Stimulated activated CD4-positive, alpha-beta T cell treated with anti-CD3 and anti-CD28 coated beads, Interleukin-4, amount 100 ng/mL, for 48 hours (primary cell): ENCODE data around the gene DPY19L2.
"Not testable (repeated sequence)": the region's sequence is repeated elsewhere in the genome, so short reads cannot be mapped to it uniquely, and the experiment has no call there.

Source experiments
- DNase-seq, 2 donors: peaks; one replicate each; pipeline ENCODE4 v3.0.0-alpha.2; 2020; ENCODE audit warnings: low read depth in 2 of 2

Gene DPY19L2

DNA sequence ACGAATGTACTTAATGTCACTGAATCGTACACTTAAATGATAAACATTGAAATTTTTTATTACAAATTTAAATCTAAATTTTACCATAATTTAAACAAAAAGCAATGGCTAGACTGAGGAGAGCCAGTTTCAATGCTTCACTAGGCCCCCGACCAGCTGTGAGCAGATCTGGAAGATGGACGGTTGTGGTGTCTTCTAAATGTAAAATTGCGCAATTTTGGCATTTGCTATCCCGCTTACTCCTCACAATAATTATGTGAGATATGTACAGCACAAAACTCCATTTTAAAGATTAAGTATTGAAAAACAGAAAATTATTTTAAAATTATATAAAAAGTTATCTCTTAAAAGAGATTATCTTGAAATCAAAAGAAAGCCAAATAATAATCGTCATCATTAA, 5.3 kb downstream of the DPY19L2 start:
- DNase-seq, result not testable (repeated sequence)

DNA sequence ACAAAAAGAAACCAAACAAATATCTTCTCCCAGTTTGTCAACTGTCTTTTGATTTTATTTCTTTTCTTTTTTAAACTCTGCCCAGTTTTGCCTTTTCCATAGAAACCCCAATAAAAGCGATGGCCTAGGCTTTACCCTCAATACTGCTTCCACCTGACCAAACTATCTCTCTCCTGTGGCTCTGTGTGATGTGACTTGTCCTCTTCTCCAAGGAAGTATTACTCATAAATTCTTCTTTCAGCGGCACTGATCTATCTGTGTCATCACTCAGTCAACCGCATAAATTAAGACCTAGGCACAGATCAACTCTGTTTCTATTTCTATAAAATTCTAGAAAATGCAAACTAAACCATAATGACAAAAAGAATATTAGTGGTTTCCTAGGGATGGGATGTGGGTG, 9.8 kb downstream of the DPY19L2 start:
- DNase-seq, result not testable (repeated sequence)

DNA sequence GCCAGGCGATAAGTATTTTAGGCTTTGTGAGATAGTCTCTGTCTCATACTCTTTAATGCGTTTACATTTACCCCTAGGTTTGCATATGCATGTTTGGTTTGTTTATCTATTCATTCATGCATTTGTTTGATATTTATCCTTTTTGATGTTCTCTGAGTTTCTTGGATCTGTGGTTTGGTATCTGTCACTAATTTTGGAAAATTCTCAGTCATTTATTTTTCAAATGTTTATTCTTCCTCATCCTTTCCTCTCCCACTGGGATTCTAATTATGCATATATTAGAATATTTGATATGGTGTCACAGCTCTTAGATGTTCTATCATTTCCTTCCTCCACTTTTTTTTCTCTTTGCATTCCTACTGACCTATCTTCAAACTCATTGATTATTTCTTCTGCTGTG, 11.9 kb downstream of the DPY19L2 start:
- not testable (repeated sequence) for DNase-seq

DNA sequence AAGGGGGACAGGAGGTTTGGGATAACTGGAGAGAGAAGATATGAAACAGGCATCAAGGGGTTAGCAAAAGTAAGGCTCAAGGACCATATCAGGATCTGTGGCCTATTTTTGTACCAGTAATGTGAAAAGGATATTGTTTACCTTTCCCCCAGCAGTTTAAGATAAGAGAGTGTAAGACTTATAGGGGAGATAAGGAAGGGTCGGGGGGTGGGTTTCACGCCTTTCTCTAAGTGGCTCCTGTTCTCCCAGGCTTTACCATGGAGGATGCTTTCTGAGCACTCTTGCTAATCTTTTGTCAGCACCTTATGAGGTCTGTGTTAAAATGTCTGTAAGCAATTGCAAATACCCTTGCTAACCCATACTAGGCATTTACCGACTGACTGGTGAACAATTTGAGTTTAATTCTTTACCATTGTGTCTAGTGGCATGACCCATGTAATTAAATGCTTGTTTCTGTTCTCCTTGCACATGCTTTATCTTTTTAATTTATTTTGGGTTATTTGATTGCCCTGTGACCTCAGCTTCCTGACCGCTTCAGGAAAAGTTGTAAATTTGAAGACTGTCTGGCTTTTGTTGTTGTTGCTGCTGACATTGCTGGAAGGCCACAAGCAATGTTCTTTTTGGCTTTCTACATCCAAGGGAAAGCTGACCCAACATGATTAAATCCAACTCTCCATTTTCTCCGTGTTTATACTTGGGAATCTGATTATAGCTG, 12.6 kb downstream of the DPY19L2 start:
- not testable (repeated sequence) for DNase-seq

DNA sequence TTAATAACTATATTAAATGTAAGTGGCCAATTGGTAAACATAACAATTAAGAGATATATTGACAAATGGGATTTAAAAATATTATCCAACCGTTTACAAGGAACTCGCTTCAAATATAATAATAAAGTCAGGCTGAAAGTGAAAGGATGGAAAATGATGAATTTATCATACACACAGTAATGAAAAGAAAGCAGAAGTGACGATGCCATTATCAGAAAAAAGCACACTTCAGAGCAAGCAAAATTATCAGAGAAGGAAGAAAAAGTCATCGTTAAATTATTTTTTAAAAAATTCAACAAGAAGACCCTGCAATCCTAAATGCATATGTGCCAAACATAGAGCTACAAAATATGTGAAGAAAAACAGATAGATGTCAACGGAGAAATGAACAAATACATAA, 13.8 kb downstream of the DPY19L2 start:
- not testable (repeated sequence) for DNase-seq

DNA sequence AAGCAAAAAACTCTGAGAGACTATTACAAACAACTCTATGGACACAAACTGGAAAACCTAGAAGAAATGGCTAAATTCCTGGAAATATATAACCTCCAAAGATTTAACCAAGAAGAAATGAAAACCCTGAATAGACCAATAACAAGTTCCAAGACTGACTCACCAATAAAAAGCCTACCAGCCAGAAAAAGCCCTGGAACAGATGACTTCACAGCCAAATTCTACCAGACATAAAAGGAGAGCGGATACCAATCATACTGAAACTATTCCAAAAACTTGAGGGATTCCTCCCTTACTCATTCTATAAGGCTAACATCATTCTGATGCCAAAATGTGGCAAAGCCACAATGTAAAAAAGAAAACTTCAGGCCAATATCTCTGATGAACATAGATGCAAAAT, 18.8 kb downstream of the DPY19L2 start:
- DNase-seq, result not testable (repeated sequence)

DNA sequence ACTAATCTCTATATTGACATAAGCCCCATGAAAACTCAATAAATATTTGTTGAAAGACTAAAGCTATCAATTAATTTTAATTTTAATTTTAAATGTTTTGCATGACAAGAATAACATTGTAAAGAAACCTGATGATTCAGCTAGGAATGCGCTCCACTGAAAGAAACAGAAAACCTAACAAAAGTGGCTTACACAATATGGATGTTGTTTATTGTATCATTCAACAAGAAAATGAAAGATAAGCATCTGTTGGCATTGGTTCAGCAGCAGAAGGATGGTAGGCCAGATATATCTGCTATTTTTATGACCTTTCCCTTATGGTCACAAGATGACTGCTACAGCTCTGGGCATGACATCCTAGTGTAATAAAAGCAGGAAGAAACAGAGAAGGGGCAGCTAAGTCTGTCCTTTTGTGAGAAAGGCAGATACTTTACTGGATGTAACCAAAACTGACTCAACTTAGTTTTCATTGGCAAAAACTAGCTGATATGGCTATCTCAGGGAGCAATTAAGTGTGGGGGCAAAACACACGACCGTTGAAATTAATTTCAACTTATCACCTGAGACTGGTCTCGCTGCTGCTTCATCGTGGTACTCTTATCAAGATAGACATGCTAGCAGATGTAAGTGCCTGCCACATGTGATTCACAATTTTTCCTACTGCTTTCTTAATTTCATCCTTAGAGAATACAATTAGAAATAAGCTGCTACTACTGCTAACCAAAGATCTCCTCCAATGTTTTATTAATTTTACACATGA, 24.7 kb downstream of the DPY19L2 start:
- DNase-seq, result not testable (repeated sequence)

DNA sequence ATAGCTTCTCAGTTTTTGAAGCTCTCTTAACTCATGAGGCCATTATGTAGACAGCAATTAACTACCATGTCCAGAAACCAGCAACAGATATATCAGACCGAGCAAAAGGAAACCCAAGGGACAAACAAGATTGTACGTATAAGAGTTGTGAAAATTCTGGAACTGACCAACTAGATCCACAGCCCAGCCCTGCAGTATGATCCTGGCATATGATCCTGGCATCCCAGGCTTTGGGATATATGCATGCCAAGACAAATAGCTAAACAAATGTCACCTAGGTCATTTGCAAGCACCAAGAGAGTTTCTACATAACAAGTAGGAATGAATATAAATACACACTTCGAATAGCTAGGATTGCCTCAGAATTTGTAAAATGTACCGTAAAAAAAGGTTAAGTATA, 44.0 kb downstream of the DPY19L2 start:
- DNase-seq, result not testable (repeated sequence)

DNA sequence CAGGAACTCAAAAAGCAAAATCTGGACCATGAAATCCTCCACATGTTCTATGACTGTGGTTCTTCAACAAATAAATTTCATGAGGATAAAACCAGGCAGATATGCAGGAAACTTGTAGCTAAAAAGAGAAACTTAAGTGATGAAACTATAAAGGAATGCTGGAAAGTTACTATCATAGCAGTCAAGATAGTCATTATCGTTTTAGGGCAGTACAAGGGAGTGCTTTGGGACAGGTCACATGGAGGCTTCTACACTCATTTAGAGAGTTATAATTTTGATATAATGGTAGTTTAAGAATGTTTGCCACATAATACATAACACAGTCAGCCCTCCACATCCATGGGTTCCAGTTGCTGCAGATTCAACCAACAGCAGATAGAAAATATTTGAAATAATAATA, 52.7 kb downstream of the DPY19L2 start:
- not testable (repeated sequence) for DNase-seq

DNA sequence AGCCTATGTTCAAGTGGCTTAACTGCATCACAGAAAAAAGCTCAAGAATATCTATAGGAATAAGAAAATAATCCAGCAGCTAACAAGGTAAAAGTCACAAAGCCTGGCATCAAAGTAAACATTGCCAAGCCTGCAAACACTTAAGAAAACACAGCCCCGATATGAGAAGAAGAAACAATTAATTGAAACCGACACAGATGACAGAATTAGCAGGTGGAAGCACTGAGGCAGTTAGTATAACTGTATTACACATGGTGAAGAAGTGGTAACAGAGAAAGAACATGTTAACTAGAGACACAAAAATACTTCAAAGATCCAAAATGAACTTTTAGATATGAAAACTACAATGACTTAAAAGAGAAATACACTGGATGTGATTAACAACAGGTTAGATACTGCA, 57.0 kb downstream of the DPY19L2 start:
- DNase-seq, result not testable (repeated sequence)

DNA sequence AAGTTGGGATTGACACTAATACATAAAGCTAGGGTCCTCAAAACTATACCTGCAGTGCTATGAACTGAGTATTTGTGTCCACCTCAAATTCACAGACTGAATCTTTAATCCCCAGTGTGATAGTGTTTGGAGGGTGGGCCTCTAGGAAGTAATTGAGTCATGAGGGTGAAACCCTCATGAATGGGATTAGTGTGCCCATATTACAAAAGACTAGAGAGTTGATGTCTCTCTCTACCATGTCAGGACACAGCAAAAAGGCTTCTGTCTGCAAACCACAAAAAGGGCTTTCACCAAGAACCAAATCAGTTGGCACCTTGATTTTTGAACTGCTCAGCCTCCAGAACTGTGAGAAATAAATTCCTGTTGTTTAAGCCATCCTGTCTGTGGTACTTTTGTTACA, 59.0 kb downstream of the DPY19L2 start:
- DNase-seq, result not testable (repeated sequence)

DNA sequence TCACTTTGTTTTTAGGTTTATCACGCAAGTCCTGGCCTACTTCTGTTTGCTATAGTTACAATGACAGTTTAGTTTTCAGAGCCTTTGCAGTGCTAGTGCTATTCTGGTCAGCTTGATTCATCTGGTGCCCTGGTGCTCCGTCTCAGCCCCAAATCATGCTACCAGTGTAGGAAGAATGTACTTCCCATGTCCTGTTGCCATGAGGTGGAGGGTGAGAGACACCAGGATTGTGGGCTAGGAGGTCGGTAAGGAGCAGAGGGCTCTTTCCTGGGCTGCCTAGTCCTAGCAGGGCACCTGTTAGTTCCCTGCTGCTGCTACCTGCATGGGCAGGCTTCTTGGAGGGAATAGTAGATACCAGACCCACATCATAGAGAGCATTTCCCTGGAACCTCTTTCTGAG, 63.3 kb downstream of the DPY19L2 start:
- not testable (repeated sequence) for DNase-seq

DNA sequence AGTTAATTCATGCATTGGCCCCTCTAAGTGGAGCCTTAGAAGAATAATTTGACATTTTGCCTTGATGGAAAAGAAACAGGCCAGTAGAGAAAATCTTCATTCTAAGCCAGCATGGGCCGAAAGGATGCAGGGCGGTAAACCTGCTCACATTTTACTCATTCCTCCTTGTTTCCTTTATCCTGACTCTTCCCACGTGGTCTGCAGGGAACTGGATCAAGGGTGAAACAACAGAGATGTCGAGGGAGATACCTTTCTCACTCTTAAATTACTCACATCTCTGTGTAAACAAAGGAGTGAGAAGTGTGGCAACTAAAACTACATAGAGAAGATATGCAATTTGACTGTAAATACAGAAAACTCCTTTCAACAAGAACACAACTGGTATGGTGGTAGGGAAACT, 73.5 kb downstream of the DPY19L2 start:
- not testable (repeated sequence) for DNase-seq

DNA sequence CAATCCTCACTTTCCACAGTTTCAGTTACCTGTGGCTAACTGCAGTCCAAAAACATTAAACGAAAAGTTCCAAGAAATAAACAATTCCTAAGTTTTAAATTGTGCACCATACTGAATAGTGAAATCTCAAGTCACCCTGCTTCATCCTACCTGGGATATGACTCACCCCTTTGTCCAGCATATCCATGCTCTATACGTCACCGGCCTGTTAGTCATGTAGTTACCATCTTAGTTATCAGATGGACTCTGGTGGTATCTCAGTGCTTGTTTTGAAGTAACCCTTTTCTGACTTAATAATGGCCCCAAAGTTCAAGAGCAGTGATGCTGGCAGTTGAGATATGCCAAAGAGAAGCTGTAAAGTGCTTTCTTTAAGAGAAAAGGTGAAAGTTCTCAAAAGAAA, 83.9 kb downstream of the DPY19L2 start:
- not testable (repeated sequence) for DNase-seq

DNA sequence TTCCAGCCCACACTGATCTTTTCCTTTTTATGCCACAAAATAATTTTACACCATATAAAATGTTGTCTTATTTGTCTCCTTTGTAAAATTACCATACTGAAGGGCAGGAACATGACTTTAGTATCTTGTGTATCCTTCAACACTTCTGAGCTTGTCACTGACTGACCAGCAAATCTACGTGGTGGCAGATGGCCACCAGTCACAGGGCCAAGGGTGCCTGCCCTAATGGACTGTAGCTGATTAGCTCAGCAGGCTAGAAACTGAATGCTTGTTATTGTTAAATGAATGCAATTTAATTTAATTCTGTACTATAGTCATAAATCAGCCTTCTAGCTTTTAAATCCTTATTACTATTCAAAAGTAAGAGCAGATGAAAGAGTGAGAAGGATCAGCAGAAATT, 85.0 kb downstream of the DPY19L2 start:
- DNase-seq, result not testable (repeated sequence)

DNA sequence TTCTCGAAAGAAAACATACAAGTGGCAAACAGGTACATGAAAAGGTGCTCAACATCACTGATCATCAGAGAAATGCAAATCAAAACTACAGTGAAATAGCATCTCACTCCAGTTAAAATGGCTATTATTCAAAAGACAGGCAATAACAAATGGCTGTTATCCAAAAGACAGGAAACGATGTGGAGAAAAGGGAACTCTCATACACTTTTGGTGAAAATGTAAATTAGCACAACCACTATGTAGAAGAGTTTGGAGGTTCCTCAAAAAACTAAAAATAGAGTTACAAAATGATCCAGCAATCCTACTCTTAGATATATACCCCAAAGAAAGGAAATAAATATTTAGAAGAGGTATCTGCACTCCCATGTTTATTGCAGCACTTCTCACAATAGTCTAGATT, 90.7 kb downstream of the DPY19L2 start:
- not testable (repeated sequence) for DNase-seq

DNA sequence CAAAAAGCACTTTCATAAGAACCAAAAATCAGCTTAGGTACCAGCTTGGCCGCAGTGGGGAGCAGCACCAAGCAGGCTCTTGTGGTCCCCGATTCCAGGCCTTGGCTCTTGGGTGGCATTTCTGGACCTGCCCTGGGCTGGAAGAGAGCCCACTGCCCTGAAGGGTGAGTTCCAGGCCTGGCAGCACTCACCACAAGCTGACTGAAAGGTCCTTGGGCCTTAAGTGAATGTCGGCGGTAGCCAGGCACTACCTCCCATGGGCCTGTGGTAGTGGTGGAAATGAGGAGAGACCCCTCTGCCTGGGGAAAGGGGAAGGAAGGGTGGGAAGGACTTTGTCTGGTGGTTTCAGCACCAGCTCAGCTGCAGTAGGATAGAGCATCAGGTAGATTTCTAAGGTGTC, 96.3 kb downstream of the DPY19L2 start:
- DNase-seq, result not testable (repeated sequence)

DNA sequence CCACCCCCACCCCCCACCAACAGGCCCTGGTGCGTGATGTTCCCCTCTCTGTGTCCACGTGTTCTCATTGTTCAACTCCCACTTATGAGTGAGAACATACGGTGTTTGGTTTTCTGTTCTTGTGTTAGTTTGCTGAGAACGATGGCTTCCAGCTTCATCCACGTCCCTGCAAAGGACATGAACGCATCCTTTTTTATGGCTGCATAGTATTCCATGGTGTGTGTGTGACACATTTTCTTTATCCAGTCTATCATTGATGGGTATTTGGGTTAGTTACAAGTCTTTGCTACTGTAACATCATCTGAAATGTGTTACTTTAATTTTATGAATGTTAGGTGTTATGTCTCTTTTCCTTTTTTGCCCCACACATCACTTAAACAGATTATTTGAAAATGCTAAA, 109.8 kb downstream of the DPY19L2 start:
- DNase-seq, result not testable (repeated sequence)

DNA sequence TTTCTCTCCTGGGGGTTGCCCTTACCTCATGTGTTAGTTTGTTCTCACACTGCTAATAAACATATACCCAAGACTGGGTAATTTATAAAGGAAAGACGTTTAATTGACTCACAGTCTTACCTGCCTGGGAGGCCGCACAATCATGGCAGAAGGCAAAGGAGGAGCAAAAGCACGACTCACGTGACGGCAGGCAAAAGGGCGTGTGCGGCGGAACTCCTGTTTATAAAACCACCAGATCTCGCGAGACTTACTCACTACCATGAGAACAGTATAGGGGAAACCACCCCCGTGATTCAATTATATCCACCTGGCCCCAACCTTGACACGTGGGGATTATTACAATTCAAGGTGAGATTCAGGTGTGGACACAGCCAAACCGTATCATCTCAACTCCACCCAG, 116.9 kb downstream of the DPY19L2 start:
- DNase-seq, result not testable (repeated sequence)

DNA sequence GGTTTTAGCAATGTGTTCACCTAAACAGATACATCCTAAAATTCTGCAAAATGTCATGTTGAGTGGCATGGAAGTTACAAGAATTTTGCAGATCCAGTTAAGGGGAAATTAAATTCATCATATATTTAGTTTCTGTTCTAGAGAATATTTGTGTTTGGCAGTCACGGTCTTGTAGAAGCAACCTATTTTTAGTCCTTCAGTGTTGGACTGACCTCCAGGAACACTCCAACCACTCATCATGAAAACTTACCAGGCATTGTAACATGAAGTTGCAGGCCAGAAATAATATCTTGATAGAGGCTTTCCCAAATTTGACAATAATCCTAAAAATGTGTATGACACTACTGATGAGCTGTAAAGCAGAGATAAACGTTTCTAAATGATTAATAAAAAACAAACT, 119.3 kb downstream of the DPY19L2 start:
- not testable (repeated sequence) for DNase-seq

DNA sequence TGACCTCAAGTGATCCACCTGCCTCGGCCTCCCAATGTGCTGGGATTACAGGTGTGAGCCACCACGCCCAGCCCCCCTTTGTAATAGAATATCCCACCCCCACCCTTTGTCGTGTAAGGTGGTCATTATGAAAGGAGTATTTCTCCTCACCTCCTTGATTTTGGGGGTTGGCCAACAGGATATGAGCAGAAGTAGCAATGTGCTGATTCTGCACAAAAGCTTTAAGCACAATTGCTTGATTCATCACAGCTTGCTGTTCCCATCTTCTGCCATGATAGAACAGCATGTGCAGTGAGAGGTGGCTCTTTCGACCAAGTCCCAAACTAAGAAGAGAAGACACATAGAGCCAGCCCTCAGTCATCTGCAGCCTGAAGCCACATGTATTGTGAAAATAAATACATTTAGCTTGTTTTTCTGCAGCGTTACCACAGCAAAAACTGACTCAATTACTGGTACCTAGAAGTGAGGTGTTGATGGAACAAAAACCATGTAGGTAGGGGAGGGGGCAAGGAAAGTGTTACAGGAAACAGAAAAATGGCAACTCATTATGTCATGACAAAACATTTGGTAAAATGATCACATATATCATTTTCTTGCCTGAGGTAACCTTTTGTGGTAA, 122.9 kb downstream of the DPY19L2 start:
- DNase-seq, result not testable (repeated sequence)

DNA sequence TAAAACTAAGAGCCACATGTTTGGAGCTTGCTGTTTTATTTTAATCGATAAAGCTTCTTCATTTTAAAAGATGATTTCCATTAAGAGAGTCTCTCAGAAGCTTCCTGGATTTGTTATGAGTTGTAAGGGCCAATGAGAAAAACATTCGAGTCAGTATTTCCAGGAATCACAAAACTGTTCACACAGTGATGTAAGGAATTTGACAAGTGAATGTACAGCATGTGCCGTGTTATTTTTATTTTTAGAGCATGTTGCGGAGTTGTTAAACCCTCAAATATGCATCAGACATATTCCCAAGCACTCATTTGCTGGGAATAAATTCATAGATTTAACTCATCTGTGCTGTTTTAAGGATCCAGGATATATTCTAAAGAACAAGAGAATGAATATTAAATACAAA, 129.6 kb downstream of the DPY19L2 start:
- DNase-seq, result not testable (repeated sequence)

DNA sequence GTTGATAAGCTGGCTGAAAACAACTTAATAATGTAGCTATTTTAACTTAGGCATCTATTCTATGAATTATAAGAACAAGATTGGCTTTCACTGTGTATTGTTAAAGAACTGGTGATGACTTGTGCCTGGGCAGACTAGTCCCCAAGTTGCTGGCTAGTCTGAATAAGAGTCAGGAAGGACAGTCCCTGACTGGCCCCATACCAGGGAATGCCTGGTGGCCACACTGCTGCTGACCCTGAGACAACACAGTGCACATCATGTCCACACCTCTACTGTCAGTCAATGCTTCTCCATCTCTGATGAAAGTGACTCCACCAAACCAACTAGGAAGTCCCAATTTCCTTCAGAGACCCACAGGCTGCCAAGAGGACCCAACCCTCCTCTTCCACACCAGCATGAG, 130.5 kb downstream of the DPY19L2 start:
- not testable (repeated sequence) for DNase-seq
